Liver (tissue), 9 donors: ENCODE data around the gene KCNK10. TPM values are rescaled to one million over a fixed set of nuclear protein-coding genes. Genes with fewer than 3 reads are reported as not detected.

Source experiments
- DNase-seq: peaks from one replicate; pipeline ENCODE4 v3.0.0-alpha.2; 2017; ENCODE audit warnings: low spot score
- H3K27ac ChIP-seq, 2 donors: one replicate each; pipeline ENCODE4 v1.7.0; 2013; ENCODE audit warnings: inconsistent platforms in 2 of 2, low read length in 2 of 2, control low read depth in 1 of 2, low read depth in 1 of 2, mild to moderate bottlenecking in 1 of 2
- H3K27me3 ChIP-seq, 4 donors: one replicate each; pipeline versions ENCODE4 v1.6.1 to v1.7.0; 2013; ENCODE audit warnings: low read length in 3 of 4, inconsistent platforms in 1 of 4, mild to moderate bottlenecking in 1 of 4, moderate library complexity in 1 of 4; ENCODE audit not compliant: control insufficient read depth in 4 of 4, insufficient read depth in 4 of 4
- H3K36me3 ChIP-seq, 4 donors: one replicate each; pipeline versions ENCODE4 v1.6.1 to v1.7.0; 2013; ENCODE audit warnings: low read length in 3 of 4, mild to moderate bottlenecking in 3 of 4, low read depth in 1 of 4, moderate library complexity in 1 of 4; ENCODE audit not compliant: control insufficient read depth in 4 of 4, insufficient read depth in 3 of 4
- H3K4me1 ChIP-seq, 4 donors: one replicate each; pipeline versions ENCODE4 v1.6.1 to v1.7.0; 2013; ENCODE audit warnings: low read length in 3 of 4, mild to moderate bottlenecking in 3 of 4, moderate library complexity in 1 of 4; ENCODE audit not compliant: control insufficient read depth in 4 of 4, insufficient read depth in 4 of 4
- H3K4me3 ChIP-seq, 3 donors: one replicate each; pipeline versions ENCODE4 v1.6.1 to v1.7.0; 2013; ENCODE audit warnings: low read length in 3 of 3, control low read depth in 1 of 3, low read depth in 1 of 3, mild to moderate bottlenecking in 1 of 3
- H3K9ac ChIP-seq, 2 donors: one replicate each; pipeline ENCODE4 v1.7.0; 2013; ENCODE audit warnings: low read length in 2 of 2, mild to moderate bottlenecking in 2 of 2, moderate library complexity in 2 of 2, control low read depth in 1 of 2, low read depth in 1 of 2
- H3K9me3 ChIP-seq, 4 donors: one replicate each; pipeline versions ENCODE4 v1.6.1 to v1.7.0; 2013; ENCODE audit warnings: low read length in 3 of 4; ENCODE audit not compliant: control insufficient read depth in 4 of 4
- EGR1 ChIP-seq, 2 donors: IDR thresholded peaks; 2 replicates each; pipeline ENCODE4 v1.6.1; 2016 to 2018; ENCODE audit warnings: antibody characterized with exemption in 2 of 2, low read depth in 2 of 2
- FOXA1 ChIP-seq: IDR thresholded peaks from 2 replicates; pipeline ENCODE4 v1.6.1; 2016; ENCODE audit warnings: antibody characterized with exemption
- FOXA2 ChIP-seq: IDR thresholded peaks from 2 replicates; pipeline ENCODE4 v1.6.1; 2016; ENCODE audit warnings: antibody characterized with exemption
- GABPA ChIP-seq, 2 donors: IDR thresholded peaks in 1 of 2; conservative IDR thresholded peaks in 1 of 2; 2 replicates each; pipeline ENCODE4 v1.6.1; 2016; ENCODE audit warnings: antibody characterized with exemption in 2 of 2, mild to moderate bottlenecking in 1 of 2, moderate library complexity in 1 of 2
- HNF4A ChIP-seq, 2 donors: conservative IDR thresholded peaks; 2 replicates each; pipeline ENCODE4 v1.6.1; 2016; ENCODE audit warnings: antibody characterized with exemption in 2 of 2, mild to moderate bottlenecking in 2 of 2
- HNF4G ChIP-seq: IDR thresholded peaks from 2 replicates; pipeline ENCODE4 v1.6.1; 2016; ENCODE audit warnings: antibody characterized with exemption
- JUND ChIP-seq, 2 donors: IDR thresholded peaks; 2 replicates each; pipeline ENCODE4 v1.6.1; 2016; ENCODE audit warnings: antibody characterized with exemption in 2 of 2
- NR2F2 ChIP-seq: IDR thresholded peaks from 2 replicates; pipeline ENCODE4 v1.6.1; 2016; ENCODE audit warnings: antibody characterized with exemption
- RAD21 ChIP-seq, 2 donors: IDR thresholded peaks; 2 replicates each; pipeline ENCODE4 v1.6.1; 2016; ENCODE audit warnings: antibody characterized with exemption in 2 of 2, mild to moderate bottlenecking in 2 of 2
- RXRA ChIP-seq, 2 donors: IDR thresholded peaks; 2 replicates each; pipeline ENCODE4 v1.6.1; 2017 to 2018; ENCODE audit warnings: antibody characterized with exemption in 2 of 2, mild to moderate bottlenecking in 1 of 2
- SP1 ChIP-seq: IDR thresholded peaks from 2 replicates; pipeline ENCODE4 v1.6.1; 2018; ENCODE audit warnings: antibody characterized with exemption, mild to moderate bottlenecking
- TAF1 ChIP-seq: conservative IDR thresholded peaks from 2 replicates; pipeline ENCODE4 v1.6.1; 2016; ENCODE audit warnings: antibody characterized with exemption, mild to moderate bottlenecking
- YY1 ChIP-seq: IDR thresholded peaks from 2 replicates; pipeline ENCODE4 v1.6.1; 2016; ENCODE audit warnings: antibody characterized with exemption, mild to moderate bottlenecking
- WGBS: extraction: QIAGEN DNeasy Blood & Tissue Kit; methylation state at CpG from one replicate; pipeline ENCODE4 v1.1.7; 2013; 5-methylcytosine and 5-hydroxymethylcytosine counted together
- polyA plus RNA-seq, 2 donors: library from polyadenylated mRNA; stranded (reverse) in 1 of 2; unstranded in 1 of 2; fragments of 200-250 nt in 1 of 2; fragments of >200 nt in 1 of 2; fragmentation: Nextera tagmentation in 1 of 2; extraction: Ambion mirVana in 1 of 2; gene quantifications; one replicate each; pipeline versions ENCODE4 v1.2.1 to v1.2.3, GENCODE V29; 2013 to 2015
- total RNA-seq, 2 donors: library from RNA; depleted of rRNA; stranded (reverse); fragments of >200 nt; gene quantifications; one replicate each; pipeline ENCODE4 v1.2.3, GENCODE V29; 2014
- TF ChIP-seq, protein P1 (sequence below): IDR thresholded peaks from 2 replicates; pipeline ENCODE4 v1.6.1; 2016; ENCODE audit warnings: antibody characterized with exemption
- TF ChIP-seq, protein P2 (sequence below): IDR thresholded peaks from 2 replicates; pipeline ENCODE4 v1.6.1; 2016; ENCODE audit warnings: antibody characterized with exemption
- TF ChIP-seq, protein P3 (sequence below): fragments of 150-350 bp; IDR thresholded peaks from 2 replicates; pipeline ENCODE4 v1.5.1; 2017; ENCODE audit warnings: improper control_type of control experiment, low read depth, low read length; ENCODE audit not compliant: missing input control
- TF ChIP-seq, protein P4 (sequence below): IDR thresholded peaks from 2 replicates; pipeline ENCODE4 v1.6.1; 2016; ENCODE audit warnings: antibody characterized with exemption, mild to moderate bottlenecking
- TF ChIP-seq, protein P5 (sequence below): IDR thresholded peaks from 2 replicates; pipeline ENCODE4 v1.6.1; 2016; ENCODE audit warnings: antibody characterized with exemption
- donor health status: healthy.
- donor health status: healthy.
- donor health status: healthy.
- donor health status: healthy.
- donor health status: healthy.

The KCNK10 gene
- total and polyA plus RNA-seq, 4 donors, result 0.05 TPM; not detected in 3

- H3K36me3 ChIP-seq, result no peaks in the 10 kb centered on the region
- H3K4me1 ChIP-seq, result peaks cover 0 to 11% (median 9%) of the 10 kb centered on the region in 4 donors
- H3K27ac ChIP-seq, result no peak overlapping the region
- no peak for DNase-seq
- no peaks in the 10 kb centered on the region for H3K9me3 ChIP-seq
- 90% methylated on average over 8 of the region's 8 CpGs for WGBS
- H3K9ac ChIP-seq, result no peak overlapping the region
- TF ChIP-seq FOXA2, result no peak
- TF ChIP-seq, protein P1, sequence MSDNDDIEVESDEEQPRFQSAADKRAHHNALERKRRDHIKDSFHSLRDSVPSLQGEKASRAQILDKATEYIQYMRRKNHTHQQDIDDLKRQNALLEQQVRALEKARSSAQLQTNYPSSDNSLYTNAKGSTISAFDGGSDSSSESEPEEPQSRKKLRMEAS, result no peak
- TF ChIP-seq FOXA1, result no peak
- TF ChIP-seq, protein P2, sequence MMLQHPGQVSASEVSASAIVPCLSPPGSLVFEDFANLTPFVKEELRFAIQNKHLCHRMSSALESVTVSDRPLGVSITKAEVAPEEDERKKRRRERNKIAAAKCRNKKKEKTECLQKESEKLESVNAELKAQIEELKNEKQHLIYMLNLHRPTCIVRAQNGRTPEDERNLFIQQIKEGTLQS, result no peak
- TF ChIP-seq YY1, result no peak
- no peak for TF ChIP-seq JUND (IDR thresholded peaks at IDR 0.05)
- TF ChIP-seq HNF4G, result no peak
- TF ChIP-seq, protein P3, sequence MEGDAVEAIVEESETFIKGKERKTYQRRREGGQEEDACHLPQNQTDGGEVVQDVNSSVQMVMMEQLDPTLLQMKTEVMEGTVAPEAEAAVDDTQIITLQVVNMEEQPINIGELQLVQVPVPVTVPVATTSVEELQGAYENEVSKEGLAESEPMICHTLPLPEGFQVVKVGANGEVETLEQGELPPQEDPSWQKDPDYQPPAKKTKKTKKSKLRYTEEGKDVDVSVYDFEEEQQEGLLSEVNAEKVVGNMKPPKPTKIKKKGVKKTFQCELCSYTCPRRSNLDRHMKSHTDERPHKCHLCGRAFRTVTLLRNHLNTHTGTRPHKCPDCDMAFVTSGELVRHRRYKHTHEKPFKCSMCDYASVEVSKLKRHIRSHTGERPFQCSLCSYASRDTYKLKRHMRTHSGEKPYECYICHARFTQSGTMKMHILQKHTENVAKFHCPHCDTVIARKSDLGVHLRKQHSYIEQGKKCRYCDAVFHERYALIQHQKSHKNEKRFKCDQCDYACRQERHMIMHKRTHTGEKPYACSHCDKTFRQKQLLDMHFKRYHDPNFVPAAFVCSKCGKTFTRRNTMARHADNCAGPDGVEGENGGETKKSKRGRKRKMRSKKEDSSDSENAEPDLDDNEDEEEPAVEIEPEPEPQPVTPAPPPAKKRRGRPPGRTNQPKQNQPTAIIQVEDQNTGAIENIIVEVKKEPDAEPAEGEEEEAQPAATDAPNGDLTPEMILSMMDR, result no peak
- TF ChIP-seq NR2F2, result no peak
- TF ChIP-seq RAD21 (IDR thresholded peaks at IDR 0.05), result no peak
- TF ChIP-seq, protein P4, sequence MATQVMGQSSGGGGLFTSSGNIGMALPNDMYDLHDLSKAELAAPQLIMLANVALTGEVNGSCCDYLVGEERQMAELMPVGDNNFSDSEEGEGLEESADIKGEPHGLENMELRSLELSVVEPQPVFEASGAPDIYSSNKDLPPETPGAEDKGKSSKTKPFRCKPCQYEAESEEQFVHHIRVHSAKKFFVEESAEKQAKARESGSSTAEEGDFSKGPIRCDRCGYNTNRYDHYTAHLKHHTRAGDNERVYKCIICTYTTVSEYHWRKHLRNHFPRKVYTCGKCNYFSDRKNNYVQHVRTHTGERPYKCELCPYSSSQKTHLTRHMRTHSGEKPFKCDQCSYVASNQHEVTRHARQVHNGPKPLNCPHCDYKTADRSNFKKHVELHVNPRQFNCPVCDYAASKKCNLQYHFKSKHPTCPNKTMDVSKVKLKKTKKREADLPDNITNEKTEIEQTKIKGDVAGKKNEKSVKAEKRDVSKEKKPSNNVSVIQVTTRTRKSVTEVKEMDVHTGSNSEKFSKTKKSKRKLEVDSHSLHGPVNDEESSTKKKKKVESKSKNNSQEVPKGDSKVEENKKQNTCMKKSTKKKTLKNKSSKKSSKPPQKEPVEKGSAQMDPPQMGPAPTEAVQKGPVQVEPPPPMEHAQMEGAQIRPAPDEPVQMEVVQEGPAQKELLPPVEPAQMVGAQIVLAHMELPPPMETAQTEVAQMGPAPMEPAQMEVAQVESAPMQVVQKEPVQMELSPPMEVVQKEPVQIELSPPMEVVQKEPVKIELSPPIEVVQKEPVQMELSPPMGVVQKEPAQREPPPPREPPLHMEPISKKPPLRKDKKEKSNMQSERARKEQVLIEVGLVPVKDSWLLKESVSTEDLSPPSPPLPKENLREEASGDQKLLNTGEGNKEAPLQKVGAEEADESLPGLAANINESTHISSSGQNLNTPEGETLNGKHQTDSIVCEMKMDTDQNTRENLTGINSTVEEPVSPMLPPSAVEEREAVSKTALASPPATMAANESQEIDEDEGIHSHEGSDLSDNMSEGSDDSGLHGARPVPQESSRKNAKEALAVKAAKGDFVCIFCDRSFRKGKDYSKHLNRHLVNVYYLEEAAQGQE, result no peak
- TF ChIP-seq EGR1 (IDR thresholded peaks at IDR 0.05; ENCODE audit: low read depth in 2 of 2), result no peak
- no peak for TF ChIP-seq GABPA (IDR thresholded peaks at IDR 0.05 in 1 of 2, conservative IDR thresholded peaks at IDR 0.05 in 1 of 2)
- no peak for TF ChIP-seq RXRA (IDR thresholded peaks at IDR 0.05)
- no peak for TF ChIP-seq TAF1
- no peak for TF ChIP-seq HNF4A (conservative IDR thresholded peaks at IDR 0.05)
- TF ChIP-seq, protein P5, sequence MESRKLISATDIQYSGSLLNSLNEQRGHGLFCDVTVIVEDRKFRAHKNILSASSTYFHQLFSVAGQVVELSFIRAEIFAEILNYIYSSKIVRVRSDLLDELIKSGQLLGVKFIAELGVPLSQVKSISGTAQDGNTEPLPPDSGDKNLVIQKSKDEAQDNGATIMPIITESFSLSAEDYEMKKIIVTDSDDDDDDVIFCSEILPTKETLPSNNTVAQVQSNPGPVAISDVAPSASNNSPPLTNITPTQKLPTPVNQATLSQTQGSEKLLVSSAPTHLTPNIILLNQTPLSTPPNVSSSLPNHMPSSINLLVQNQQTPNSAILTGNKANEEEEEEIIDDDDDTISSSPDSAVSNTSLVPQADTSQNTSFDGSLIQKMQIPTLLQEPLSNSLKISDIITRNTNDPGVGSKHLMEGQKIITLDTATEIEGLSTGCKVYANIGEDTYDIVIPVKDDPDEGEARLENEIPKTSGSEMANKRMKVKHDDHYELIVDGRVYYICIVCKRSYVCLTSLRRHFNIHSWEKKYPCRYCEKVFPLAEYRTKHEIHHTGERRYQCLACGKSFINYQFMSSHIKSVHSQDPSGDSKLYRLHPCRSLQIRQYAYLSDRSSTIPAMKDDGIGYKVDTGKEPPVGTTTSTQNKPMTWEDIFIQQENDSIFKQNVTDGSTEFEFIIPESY, result no peak
- TF ChIP-seq SP1, result no peak
- H3K4me3 ChIP-seq, result no peak overlapping the region
- H3K27me3 ChIP-seq, result no peaks in the 10 kb centered on the region
Measured at GRCh38 chr14:88184956-88185355, 138.1 kb downstream of the KCNK10 start.
